Measurements from ENCODE around the gene SYNDIG1. TPM values are rescaled to one million over a fixed set of nuclear protein-coding genes. Genes with fewer than 3 reads are reported as not detected.

Gene SYNDIG1
- total RNA-seq (2011; cell fraction: chromatin; rRNA removed; ENCODE audit: low replicate concordance) = not detected in 2 replicates
- total RNA-seq (2011; cell fraction: nucleolus; rRNA removed) = not detected in 2 replicates
- total RNA-seq (2011; cell fraction: nucleoplasm; rRNA removed) = not detected in 2 replicates
- total RNA-seq (2014; rRNA removed) (not detected in 2 replicates), total RNA-seq (2014; rRNA removed; fragmentation: Illumina TruSeq; extraction: Trizol) (not detected in 2 replicates), total RNA-seq (2015; rRNA removed; fragmentation: Illumina TruSeq; extraction: Trizol) (not detected in 2 replicates), total RNA-seq (2021) (not detected in 2 replicates), polyA plus RNA-seq (2011; rRNA removed) (not detected in 2 replicates), polyA plus RNA-seq (2014; fragmentation: Illumina TruSeq; extraction: Trizol) (not detected in 2 replicates), polyA plus RNA-seq (2014; fragmentation: Nextera tagmentation; extraction: Ambion mirVana) (not detected), polyA plus RNA-seq (2014; rRNA removed) (not detected in 2 replicates), polyA minus RNA-seq (2011; rRNA and poly(A)+ RNA removed) (not detected in 2 replicates), Bru-seq, nascent RNA (percentile 1 among the genes with signal in this experiment), BruChase-seq, experiment 1, labeled RNA remaining after a 2-hour chase (percentile 0 among the genes with signal in this experiment), BruChase-seq, experiment 2, labeled RNA remaining after a 6-hour chase (not detected)
- polyA plus RNA-seq (2011; cell fraction: cytosol; rRNA removed) = not detected in 2 replicates
- polyA plus RNA-seq (2011; cell fraction: nucleus; rRNA removed) = not detected in 2 replicates
- not detected in 2 replicates for polyA plus RNA-seq (2012)
- polyA minus RNA-seq (2011; cell fraction: cytosol; rRNA and poly(A)+ RNA removed) = not detected in 2 replicates
- not detected in 2 replicates for polyA minus RNA-seq (2011; cell fraction: nucleus; rRNA and poly(A)+ RNA removed)
- long read RNA-seq, experiment 1 = 0 reads
- long read RNA-seq, experiment 2 = 0 reads
- long read RNA-seq, experiment 3 = 0 reads

DNA sequence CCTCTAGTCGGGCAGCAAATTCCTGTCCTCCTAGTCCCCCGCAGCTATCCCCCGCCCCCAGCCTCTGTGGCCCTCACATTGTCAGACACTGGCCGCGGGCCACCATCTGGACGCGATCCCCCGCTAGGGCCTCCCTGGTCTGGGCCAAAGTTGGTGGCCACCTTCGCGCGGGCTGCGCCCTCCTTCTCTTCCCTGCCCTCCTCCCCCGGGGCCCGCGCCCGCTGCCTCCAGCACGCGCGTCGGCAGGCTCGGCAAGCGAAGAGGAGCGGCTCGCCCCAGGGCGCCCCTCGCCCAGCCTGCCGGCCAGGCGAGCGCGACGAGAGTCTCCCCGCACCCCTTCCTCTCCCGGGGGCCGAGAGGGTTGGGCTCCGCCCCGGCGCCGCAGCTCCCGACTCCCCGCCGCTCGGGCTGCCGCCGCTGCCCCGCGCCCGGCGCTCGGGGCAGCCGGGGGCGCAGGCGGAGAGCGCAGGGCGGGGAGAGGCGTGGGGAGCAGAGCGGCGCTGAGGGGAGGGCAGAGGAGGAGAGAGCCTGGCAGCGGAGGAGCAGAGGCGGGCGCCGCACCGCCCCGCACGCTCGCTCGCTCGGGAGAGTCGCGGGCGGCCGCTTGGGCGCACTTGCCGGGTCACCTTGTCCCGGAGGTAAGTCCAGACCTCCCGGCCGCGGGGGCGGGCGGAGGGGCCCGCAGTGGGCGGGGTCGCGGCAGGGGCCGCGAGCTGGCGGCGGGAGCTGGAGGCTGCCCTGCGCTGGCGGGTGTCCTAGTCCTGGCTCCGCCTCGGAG, at the start of gene SYNDIG1:
TSS of gene SYNDIG1 (plus strand) at position 514 of the 778 bp plus-strand sequence. CDS start 73,469 bp downstream, outside the sequence.
- Histone ChIP-seq H3K27ac (ENCODE audit: extremely low read depth, low read depth, low read length) (no peak within 1 kb of the TSS), H3K27me3 (ENCODE audit: control insufficient read depth in 2 of 2, insufficient read depth in 2 of 2, low read length in 2 of 2) (peaks cover 0 to 15% of the 10 kb centered on the region in 2 experiments; a peak in 2 of 5 replicates), H2AFZ (ENCODE audit: low read depth, low read length) (no peak within 1 kb of the TSS), H3K9me3 (replicated peaks; ENCODE audit: control insufficient read depth, insufficient read depth, low read depth, low read length) (no peaks in the 10 kb centered on the region), H3K9ac (ENCODE audit: insufficient read depth in 1 of 2, low read depth in 2 of 2, low read length in 2 of 2) (no peak within 1 kb of the TSS), H4K20me1 (replicated peaks; ENCODE audit: control insufficient read depth, insufficient read depth, low read length) (no peaks in the 10 kb centered on the region), H3K79me2 (ENCODE audit: control insufficient read depth, insufficient read depth, low read length) (no peaks in the 10 kb centered on the region), H3K9me1 (ENCODE audit: control insufficient read depth, insufficient read depth, low read length) (no peaks in the 10 kb centered on the region), H3K36me3 (ENCODE audit: control insufficient read depth, insufficient read depth, low read length) (no peaks in the 10 kb centered on the region), H3K4me1 (replicated peaks in 1 of 2; ENCODE audit: control insufficient read depth in 2 of 2, insufficient read depth in 2 of 2, low read length in 2 of 2) (no peaks in the 10 kb centered on the region), H3K4me2 (ENCODE audit: insufficient read depth, low read length) (no peak within 1 kb of the TSS), H3K4me3 (no peak within 1 kb of the TSS)
- POLR2A ChIA-PET = interaction anchor here (0.6 kb wide), 1 partner anchor 1144 kb away, joined by 3 read pairs; no protein-coding TSS in a partner anchor
- no peak for ATAC-seq
- in situ Hi-C loops (cut with MboI) (no loop called here), intact Hi-C loops (cut with micrococcal nuclease) (no loop called here)
- FAIRE-seq = no peak
- BruUV-seq (replicated peaks) = no TSS peak
- CTCF ChIA-PET (ENCODE audit: low intra/inter-chr PET ratio) = no interaction called here
- WGBS (ENCODE audit: insufficient coverage, low coverage, missing lambda C conversion rate) = 0% methylated on average over 4 of the region's 91 CpGs
- TF ChIP-seq ZC3H4 (CRISPR knock-in tag; IDR thresholded peaks at IDR 0.05; ENCODE audit: borderline replicate concordance) (no peak), DDX20 (tag; IDR thresholded peaks at IDR 0.05; ENCODE audit: low read depth) (no peak), ETV1 (tag; conservative IDR thresholded peaks at IDR 0.05; ENCODE audit: low read depth) (no peak), PHB2 (IDR thresholded peaks at IDR 0.05; ENCODE audit: low read depth) (no peak)
- TF ChIP-seq, protein P1, sequence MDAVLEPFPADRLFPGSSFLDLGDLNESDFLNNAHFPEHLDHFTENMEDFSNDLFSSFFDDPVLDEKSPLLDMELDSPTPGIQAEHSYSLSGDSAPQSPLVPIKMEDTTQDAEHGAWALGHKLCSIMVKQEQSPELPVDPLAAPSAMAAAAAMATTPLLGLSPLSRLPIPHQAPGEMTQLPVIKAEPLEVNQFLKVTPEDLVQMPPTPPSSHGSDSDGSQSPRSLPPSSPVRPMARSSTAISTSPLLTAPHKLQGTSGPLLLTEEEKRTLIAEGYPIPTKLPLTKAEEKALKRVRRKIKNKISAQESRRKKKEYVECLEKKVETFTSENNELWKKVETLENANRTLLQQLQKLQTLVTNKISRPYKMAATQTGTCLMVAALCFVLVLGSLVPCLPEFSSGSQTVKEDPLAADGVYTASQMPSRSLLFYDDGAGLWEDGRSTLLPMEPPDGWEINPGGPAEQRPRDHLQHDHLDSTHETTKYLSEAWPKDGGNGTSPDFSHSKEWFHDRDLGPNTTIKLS (IDR thresholded peaks at IDR 0.05; ENCODE audit: borderline replicate concordance, low read depth) = no peak
- no peak for DNase-seq (ENCODE audit: extremely low read depth in 1 of 4, low spot score in 3 of 4)
